Measurements from ENCODE around the gene RAB24. TPM values are rescaled to one million over a fixed set of nuclear protein-coding genes. Genes with fewer than 3 reads are reported as not detected.

The RAB24 gene
- total RNA-seq, 3 donors from 2014 or later: 26.3 to 29.8 (median 27.5) TPM

DNA sequence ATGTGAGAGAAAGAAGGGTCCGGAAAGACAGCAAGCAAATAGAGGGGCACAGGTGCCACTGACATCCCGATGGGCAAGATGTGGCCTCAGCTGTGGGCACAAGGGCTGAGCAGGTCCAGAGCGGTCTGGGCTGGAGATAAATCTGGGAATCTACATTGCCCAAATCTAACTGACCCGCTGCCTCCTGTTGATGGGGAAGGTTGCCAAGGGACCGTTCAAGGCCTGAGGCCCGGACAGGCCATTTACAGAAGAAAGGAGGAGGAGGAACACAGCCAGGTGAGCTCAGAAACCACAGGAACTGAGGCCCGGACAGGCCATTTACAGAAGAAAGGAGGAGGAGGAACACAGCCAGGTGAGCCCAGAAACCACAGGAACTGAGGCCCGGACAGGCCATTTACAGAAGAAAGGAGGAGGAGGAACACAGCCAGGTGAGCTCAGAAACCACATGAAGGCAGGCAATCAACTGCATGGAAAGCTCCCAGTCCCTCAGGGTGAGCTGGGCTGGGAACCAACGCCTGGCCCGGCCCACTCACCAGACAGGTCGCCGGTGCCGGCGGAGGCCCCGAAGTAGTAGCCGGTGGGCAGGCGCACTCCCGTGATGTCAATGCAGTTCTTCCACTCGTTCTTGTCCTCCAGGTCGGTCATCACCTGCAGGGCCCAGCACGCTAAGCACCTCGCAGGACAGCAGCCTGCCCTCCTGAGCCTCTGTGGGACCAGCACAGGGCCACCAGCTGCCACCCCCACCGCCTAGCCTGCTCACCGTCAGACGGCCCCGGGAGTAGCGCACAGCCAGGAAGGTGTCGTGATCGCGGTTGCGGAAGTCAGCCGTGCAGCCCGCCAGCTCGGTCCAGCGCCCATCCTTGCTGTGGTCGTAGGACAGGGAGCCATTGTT, 33.3 kb upstream of the RAB24 start:
- Mint-ChIP-seq H3K4me3 (no peak overlapping the region), H3K9me3 (peaks cover 4% of the 10 kb centered on the region), H3K36me3 (ENCODE audit: insufficient read depth) (peaks cover 48% of the 10 kb centered on the region), H3K27me3 (ENCODE audit: low read depth) (no peaks in the 10 kb centered on the region), H3K4me1 (ENCODE audit: low read depth) (peaks cover 14% of the 10 kb centered on the region)
- ATAC-seq: no peak
- DNase-seq: no peak

DNA sequence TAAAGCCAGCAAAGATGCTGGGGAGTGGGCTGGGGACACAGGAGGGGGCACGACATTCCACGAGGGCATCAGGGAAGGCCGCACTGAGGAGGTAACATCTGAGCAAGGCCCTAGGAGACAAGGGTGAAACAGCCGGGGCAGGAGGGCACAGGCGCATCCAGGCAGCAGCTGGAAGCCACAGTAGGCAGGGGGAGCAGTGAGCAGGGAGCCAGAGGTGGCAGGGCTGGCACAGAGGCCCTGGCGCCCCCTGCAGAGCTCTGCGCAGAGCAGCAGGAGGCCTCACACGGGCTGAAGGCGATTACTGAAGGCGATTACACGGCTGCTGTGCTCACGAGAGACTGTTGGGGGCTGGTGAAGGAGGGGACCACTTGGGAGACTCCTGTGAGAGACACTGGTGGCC, 32.6 kb upstream of the RAB24 start:
- ATAC-seq: peak; percentile 41 to 74
- Mint-ChIP-seq H3K9me3 (peaks cover 4% of the 10 kb centered on the region), H3K27me3 (ENCODE audit: low read depth) (no peaks in the 10 kb centered on the region), H3K4me3 (no peak overlapping the region), H3K36me3 (ENCODE audit: insufficient read depth) (peaks cover 44% of the 10 kb centered on the region), H3K4me1 (ENCODE audit: low read depth) (peaks cover 15% of the 10 kb centered on the region)
- no peak for DNase-seq

DNA sequence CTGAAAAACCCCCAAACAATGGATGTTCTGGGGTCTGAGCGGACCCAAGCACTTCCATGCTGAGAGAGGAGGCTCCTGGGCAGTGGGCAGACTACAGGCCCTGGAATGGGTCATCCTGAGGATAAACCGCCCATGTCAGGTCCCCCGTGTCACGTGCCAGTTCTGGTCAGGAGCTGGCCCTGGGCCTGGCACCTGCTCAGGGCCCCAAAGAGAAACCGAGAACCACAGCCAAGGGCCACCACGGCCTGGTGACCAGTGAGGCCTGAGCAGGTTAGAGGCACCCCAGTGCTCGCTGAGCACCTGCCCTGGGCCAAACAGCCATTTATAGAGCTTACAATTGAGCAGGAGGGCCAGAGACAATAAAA, 32.2 kb upstream of the RAB24 start:
- ATAC-seq: no peak
- no peak overlapping the region for H3K4me3 Mint-ChIP-seq

DNA sequence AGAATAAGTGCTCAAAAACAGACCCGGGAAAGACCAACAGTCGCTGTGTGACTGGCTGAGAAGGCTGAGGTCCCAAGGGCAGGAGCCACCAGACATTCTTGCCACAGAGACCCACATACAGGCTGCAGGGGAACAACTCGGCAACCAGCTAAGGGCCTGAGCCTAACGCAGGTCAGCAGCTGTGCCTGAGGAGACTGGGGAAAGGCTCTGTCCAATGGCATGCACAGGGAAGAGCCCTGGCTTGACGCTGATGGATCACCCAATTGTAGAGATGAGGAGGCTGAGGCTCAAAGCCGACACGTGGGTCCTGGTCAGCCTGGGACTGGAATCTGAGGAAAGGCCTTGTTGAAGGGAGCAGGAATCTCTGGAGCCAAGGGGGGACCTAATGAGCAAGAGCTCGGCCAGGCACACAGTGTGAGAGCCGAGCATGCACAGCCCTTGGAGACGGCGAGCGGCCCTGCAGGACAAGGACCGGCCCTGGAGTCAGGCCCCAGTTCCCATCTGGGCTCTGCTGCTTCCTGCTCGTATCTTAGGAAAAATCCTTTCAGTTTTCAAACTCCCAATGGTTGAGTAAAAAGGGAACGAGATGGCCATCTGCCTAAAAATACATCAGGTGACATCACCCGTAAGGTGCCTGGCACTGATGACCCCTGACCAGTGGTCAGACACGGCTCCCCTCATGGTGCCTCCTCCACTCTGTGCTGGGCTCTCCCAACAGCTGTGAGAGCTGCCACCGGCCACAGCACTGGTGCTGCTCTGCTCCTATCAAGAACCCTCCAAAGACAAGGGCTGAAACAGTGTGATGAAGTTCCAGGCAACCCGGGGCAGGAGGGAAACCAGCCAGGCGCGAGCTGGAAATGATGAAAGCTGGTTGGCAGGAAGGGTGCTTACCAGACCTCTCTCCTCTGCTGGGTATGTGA, 31.5 kb upstream of the RAB24 start:
- H3K4me3 Mint-ChIP-seq: no peak overlapping the region
- H3K9me3 Mint-ChIP-seq: peaks cover 4% of the 10 kb centered on the region
- H3K27me3 Mint-ChIP-seq (ENCODE audit: low read depth): no peaks in the 10 kb centered on the region
- peaks cover 53% of the 10 kb centered on the region for H3K36me3 Mint-ChIP-seq (ENCODE audit: insufficient read depth)
- no peak for ATAC-seq
- peaks cover 15% of the 10 kb centered on the region for H3K4me1 Mint-ChIP-seq (ENCODE audit: low read depth)
- DNase-seq: no peak

More for the DNA sequence above, 32.2 kb upstream of the RAB24 start:
- H3K9me3 Mint-ChIP-seq: peaks cover 4% of the 10 kb centered on the region
- no peak for DNase-seq
- no peaks in the 10 kb centered on the region for H3K27me3 Mint-ChIP-seq (ENCODE audit: low read depth)
- H3K36me3 Mint-ChIP-seq (ENCODE audit: insufficient read depth): peaks cover 48% of the 10 kb centered on the region
- H3K4me1 Mint-ChIP-seq (ENCODE audit: low read depth): peaks cover 15% of the 10 kb centered on the region

DNA sequence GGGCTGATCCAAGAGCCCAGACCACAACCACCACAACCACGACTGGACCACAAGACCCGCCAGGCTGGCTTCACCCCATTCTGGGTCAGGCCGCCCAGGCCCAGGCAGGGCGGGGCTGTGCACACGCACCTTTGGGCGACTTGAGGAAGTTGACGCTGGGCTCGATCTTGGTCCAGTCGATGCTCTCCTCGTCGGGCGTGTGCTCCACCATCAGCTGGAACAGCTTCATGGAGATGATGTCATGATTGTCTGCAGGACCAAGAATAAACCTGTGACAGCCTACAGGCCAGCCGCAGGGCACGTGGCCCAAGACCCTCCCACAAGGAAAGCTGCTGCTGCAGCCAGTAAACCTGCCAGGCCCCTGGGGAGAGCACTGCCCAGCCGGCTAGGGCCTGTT, 30.6 kb upstream of the RAB24 start:
- H3K27me3 Mint-ChIP-seq (ENCODE audit: low read depth): no peaks in the 10 kb centered on the region
- DNase-seq (no peak), ATAC-seq (no peak)
- peaks cover 51% of the 10 kb centered on the region for H3K36me3 Mint-ChIP-seq (ENCODE audit: insufficient read depth)
- H3K4me1 Mint-ChIP-seq (ENCODE audit: low read depth): peaks cover 6% of the 10 kb centered on the region
- H3K4me3 Mint-ChIP-seq: no peak overlapping the region
- H3K9me3 Mint-ChIP-seq: no peaks in the 10 kb centered on the region

DNA sequence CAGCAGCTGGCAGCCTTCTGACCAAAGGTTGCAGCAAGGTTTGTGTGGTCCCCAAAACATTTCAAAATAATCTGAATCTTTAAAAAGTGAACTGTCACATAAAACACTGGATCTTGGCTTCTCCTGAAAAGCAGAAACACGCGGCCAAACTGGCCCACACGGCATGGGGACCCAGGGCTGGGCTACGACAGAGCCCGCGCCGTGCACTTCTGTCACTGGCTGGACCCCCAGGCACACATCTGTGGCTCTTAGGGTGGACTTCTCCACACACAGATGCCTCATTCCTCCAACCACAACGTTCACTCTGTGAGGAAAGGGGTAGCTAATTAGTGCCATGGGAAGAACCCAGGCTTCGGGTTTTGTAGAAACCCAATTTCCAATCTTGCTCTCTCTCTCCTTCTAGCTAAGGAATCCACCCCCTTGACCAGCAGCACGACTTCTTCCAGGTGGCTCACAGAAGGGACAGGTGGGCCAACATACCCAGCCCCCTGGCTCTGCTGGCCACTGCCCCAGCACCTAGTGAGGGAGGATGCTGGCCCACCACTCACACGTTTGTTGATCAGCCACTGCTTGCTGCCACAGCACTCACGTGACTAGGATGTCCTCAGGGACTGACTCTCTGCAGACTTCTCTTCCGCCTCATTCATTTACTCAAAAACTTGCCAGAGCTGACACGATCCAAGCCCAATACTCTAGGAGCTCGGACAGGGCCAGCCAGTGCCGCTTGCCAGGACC, 30.1 kb upstream of the RAB24 start:
- H3K4me3 Mint-ChIP-seq: no peak overlapping the region
- H3K36me3 Mint-ChIP-seq (ENCODE audit: insufficient read depth): peaks cover 50% of the 10 kb centered on the region
- H3K4me1 Mint-ChIP-seq (ENCODE audit: low read depth): peaks cover 6% of the 10 kb centered on the region
- DNase-seq (no peak), ATAC-seq (no peak)
- no peaks in the 10 kb centered on the region for H3K27me3 Mint-ChIP-seq (ENCODE audit: low read depth)
- no peaks in the 10 kb centered on the region for H3K9me3 Mint-ChIP-seq

DNA sequence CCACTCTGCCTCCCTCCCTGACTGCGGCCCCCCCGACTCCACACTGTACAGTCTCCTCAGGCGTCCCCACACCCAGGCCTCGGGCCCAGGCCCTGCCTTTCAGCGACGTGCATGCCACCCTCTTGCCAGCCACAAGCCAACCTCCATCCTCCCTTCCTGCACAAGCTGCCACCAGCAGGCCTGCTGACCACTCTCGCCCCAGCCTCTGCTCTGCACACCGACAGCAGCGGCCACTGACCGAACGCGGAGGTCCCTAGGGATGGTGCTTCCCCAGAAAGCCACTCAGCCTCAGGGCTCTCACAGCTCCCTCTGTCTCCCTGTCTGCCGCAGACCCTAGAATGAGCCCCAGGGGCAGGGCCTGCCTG, 29.4 kb upstream of the RAB24 start:
- no peaks in the 10 kb centered on the region for H3K27me3 Mint-ChIP-seq (ENCODE audit: low read depth)
- H3K9me3 Mint-ChIP-seq: no peaks in the 10 kb centered on the region
- H3K4me3 Mint-ChIP-seq: no peak overlapping the region
- peaks cover 50% of the 10 kb centered on the region for H3K36me3 Mint-ChIP-seq (ENCODE audit: insufficient read depth)
- DNase-seq (no peak), ATAC-seq (no peak)
- peaks cover 10% of the 10 kb centered on the region for H3K4me1 Mint-ChIP-seq (ENCODE audit: low read depth)

DNA sequence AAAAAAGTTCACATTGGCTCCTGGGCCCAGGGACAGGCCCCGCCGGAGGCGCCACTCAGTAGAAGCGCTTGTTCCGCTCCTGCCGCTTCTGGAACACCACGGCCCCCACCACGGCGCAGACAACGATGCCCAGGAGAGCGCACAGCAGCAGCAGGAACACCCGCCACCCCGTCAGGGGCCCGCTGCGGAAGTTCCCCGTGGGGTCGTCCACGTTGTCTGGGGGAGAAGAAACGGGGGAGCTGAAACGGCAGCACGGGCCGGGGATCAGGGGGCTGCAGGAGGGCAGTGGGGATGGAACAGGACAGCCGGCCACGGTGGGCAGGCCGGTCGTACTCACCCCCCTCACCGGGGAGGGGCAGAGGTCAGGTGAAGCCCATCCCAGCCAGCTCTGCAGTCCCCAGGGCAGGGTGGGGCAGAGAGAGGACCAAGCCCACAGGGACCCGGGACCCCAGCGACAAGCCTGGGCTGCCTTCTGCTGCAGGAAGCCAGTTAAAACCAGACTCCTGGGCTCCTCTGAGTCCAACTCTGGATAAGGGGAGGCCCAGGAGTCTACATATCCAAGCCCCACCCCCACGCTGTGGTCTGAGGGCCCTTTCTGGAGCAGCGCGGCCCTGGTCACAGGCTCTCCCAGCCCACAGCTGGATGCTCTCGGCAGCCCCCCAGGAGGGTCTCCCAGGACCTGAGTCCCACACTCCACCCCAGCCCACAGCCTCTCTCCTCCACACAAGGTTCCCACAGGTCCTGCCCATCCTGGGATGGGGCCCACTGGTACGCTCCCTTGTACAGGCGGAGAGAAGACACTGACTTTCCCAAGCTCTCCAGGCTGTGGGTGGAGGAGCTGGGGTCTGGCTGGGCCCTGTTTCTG, 28.7 kb upstream of the RAB24 start:
- no peak for ATAC-seq
- H3K27me3 Mint-ChIP-seq (ENCODE audit: low read depth): no peaks in the 10 kb centered on the region
- H3K4me1 Mint-ChIP-seq (ENCODE audit: low read depth): peaks cover 12% of the 10 kb centered on the region
- H3K36me3 Mint-ChIP-seq (ENCODE audit: insufficient read depth): peaks cover 48% of the 10 kb centered on the region
- H3K4me3 Mint-ChIP-seq: no peak overlapping the region
- no peak for DNase-seq
- H3K9me3 Mint-ChIP-seq: no peaks in the 10 kb centered on the region

DNA sequence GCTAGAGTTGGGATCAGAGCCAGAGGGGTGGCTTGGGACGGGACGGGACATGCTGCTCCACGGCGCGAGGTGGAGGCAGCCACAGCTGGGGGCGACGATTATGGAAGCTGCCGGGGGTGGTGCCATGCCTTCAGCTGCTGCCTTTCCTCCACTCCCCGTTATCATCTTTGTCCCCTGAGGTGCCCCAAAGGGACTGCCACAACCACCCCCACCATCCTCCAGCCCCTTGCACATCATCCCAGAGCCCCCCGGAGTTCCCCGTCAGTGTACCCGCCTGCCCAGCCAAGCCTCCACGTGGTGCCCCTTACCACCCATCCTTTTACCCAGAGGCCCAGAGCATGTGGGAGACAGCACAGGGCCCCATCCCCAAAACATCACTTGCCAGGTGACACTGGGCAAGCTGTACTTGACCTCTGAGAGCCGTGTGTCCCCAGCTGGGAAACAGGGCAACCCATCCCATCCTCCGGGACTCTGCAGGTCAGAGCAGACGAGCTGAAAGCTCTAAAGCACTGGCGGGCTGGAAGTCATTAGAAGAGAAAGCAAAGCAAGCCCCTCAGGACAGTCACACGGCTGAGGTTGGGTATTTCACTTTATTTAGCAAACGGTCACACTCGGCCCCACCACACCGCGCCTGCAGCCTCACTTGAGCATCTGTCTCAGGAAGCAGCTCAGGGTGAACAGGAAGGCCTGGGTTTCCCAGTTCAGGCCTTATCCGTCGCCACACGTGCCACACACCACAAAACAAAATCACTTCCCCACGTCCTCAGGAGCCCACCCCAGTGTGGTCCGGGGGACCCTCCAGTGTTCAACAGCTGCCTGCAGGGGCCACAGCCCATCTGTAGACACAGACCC, 27.7 kb upstream of the RAB24 start:
- Mint-ChIP-seq H3K9me3 (no peaks in the 10 kb centered on the region), H3K4me1 (ENCODE audit: low read depth) (peaks cover 12% of the 10 kb centered on the region), H3K4me3 (no peak overlapping the region), H3K27me3 (ENCODE audit: low read depth) (no peaks in the 10 kb centered on the region), H3K36me3 (ENCODE audit: insufficient read depth) (peaks cover 43% of the 10 kb centered on the region)
- ATAC-seq (no peak), DNase-seq (no peak)

DNA sequence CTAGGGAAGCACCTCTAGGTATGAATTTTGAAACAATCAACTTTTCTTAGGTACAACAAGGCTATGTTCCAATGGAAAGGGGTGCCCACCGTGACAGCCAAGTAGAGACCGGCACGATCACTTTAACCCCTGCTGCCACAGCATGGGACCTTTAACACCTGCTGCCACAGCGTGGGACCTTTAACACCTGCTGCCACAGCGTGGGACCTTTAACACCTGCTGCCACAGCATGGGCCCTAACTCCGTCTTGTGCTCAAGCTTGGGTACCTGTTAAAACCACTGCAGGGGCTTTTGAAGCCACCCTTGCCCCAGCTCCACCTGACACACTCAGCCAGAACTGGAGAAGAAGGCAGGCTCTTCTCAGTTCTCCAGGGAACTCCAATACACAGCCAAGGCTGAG, 26.4 kb upstream of the RAB24 start:
- Mint-ChIP-seq H3K4me3 (no peak overlapping the region), H3K27me3 (ENCODE audit: low read depth) (no peaks in the 10 kb centered on the region), H3K36me3 (ENCODE audit: insufficient read depth) (peaks cover 32% of the 10 kb centered on the region), H3K4me1 (ENCODE audit: low read depth) (peaks cover 12% of the 10 kb centered on the region), H3K9me3 (no peaks in the 10 kb centered on the region)
- no peak for ATAC-seq
- DNase-seq: no peak

DNA sequence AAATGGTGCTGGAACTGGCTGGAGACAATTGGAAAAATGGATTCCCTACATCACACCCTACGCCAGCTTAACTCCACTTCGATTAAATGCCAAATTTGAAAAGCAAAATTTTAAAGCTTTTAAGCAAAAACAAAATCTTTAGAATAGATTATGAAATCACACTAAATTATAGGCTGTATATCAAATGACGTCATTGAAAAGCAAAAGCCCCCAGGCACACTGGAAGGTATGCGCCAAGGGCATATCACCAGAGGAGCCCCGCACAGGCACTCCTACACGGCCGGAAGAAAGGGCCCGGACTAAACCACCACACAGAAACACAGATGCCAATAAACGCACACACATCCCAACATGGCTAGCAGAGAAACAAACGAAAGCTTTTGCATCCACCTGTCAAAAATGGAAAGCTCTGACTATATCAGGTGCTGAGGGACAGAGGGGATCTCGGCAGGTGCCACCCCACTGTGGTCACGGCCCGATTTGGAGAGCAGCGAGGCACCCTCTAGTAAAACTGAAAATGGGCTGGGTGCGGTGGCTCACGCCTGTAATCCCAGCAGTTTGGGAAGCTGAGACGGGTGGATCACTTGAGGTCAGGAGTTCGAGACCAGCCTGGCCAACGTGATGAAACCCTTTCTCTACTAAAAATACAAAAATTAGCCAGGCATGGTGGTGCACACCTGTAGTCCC, 25.2 kb upstream of the RAB24 start:
- peaks cover 27% of the 10 kb centered on the region for H3K36me3 Mint-ChIP-seq (ENCODE audit: insufficient read depth)
- no peak for DNase-seq
- no peaks in the 10 kb centered on the region for H3K9me3 Mint-ChIP-seq
- no peak for ATAC-seq
- no peaks in the 10 kb centered on the region for H3K27me3 Mint-ChIP-seq (ENCODE audit: low read depth)
- peaks cover 10% of the 10 kb centered on the region for H3K4me1 Mint-ChIP-seq (ENCODE audit: low read depth)
- H3K4me3 Mint-ChIP-seq: no peak overlapping the region
